ENCODE data around the gene CARNS1.

CARNS1 gene

GRCh38 chr11:67450796-67451657 lies 35.5 kb downstream of the CARNS1 start:
- Histone ChIP-seq H3K9me2 (replicated peaks; ENCODE audit: low read depth, low read length) (no peaks in the 10 kb centered on the region), H3K4me1 (ENCODE audit: insufficient read depth, low read length, poor library complexity, severe bottlenecking) (no peaks in the 10 kb centered on the region), H4K20me1 (ENCODE audit: insufficient read depth, low read length, poor library complexity, severe bottlenecking) (no peaks in the 10 kb centered on the region), H3K36me3 (ENCODE audit: insufficient read depth, low read length) (no peaks in the 10 kb centered on the region), H3K9ac (ENCODE audit: low read depth, low read length, poor library complexity, severe bottlenecking) (no peak overlapping the region), H3F3A (ENCODE audit: low read depth) (no peaks in the 10 kb centered on the region), H3K9me3 (ENCODE audit: insufficient read depth, low read depth, low read length) (no peaks in the 10 kb centered on the region), H2AFZ (ENCODE audit: low read length) (no peak overlapping the region), H3K27me3 (ENCODE audit: insufficient read depth, low read length, poor library complexity, severe bottlenecking) (no peaks in the 10 kb centered on the region), H3K4me3 (ENCODE audit: low read length, poor library complexity, severe bottlenecking) (no peak overlapping the region), H3K4me2 (ENCODE audit: low read depth, low read length, poor library complexity, severe bottlenecking) (no peak overlapping the region), H3K79me2 (ENCODE audit: insufficient read depth, low read length) (no peaks in the 10 kb centered on the region)
- no peak for TF ChIP-seq CTCF (conservative IDR thresholded peaks at IDR 0.05; ENCODE audit: low read length)
- TF ChIP-seq EZH2phosphoT487 (IDR thresholded peaks at IDR 0.05; ENCODE audit: borderline replicate concordance), result no peak

GRCh38 chr11:67451658-67451976 lies 36.1 kb downstream of the CARNS1 start:
- Histone ChIP-seq H4K20me1 (ENCODE audit: insufficient read depth, low read length, poor library complexity, severe bottlenecking) (no peaks in the 10 kb centered on the region), H3K9me3 (ENCODE audit: insufficient read depth, low read depth, low read length) (no peaks in the 10 kb centered on the region), H3K79me2 (ENCODE audit: insufficient read depth, low read length) (no peaks in the 10 kb centered on the region), H3K9ac (ENCODE audit: low read depth, low read length, poor library complexity, severe bottlenecking) (no peak overlapping the region), H3K9me2 (replicated peaks; ENCODE audit: low read depth, low read length) (no peaks in the 10 kb centered on the region), H3K4me1 (ENCODE audit: insufficient read depth, low read length, poor library complexity, severe bottlenecking) (no peaks in the 10 kb centered on the region), H3K27me3 (ENCODE audit: insufficient read depth, low read length, poor library complexity, severe bottlenecking) (no peaks in the 10 kb centered on the region), H3F3A (ENCODE audit: low read depth) (no peaks in the 10 kb centered on the region), H3K4me3 (ENCODE audit: low read length, poor library complexity, severe bottlenecking) (no peak overlapping the region), H3K36me3 (ENCODE audit: insufficient read depth, low read length) (no peaks in the 10 kb centered on the region), H2AFZ (ENCODE audit: low read length) (no peak overlapping the region), H3K4me2 (ENCODE audit: low read depth, low read length, poor library complexity, severe bottlenecking) (no peak overlapping the region)
- TF ChIP-seq CTCF (conservative IDR thresholded peaks at IDR 0.05; ENCODE audit: low read length) (no peak), EZH2phosphoT487 (IDR thresholded peaks at IDR 0.05; ENCODE audit: borderline replicate concordance) (no peak)

- no peaks in the 10 kb centered on the region for H3K36me3 ChIP-seq (ENCODE audit: insufficient read depth, low read length)
- H3K4me1 ChIP-seq (ENCODE audit: insufficient read depth, low read length, poor library complexity, severe bottlenecking), result no peaks in the 10 kb centered on the region
- no peaks in the 10 kb centered on the region for H3K79me2 ChIP-seq (ENCODE audit: insufficient read depth, low read length)
- H3K4me3 ChIP-seq (ENCODE audit: low read length, poor library complexity, severe bottlenecking), result no peak within 1 kb of the TSS
- H3K9ac ChIP-seq (ENCODE audit: low read depth, low read length, poor library complexity, severe bottlenecking), result no peak within 1 kb of the TSS
- TF ChIP-seq EZH2phosphoT487 (IDR thresholded peaks at IDR 0.05; ENCODE audit: borderline replicate concordance) (no peak), CTCF (conservative IDR thresholded peaks at IDR 0.05; ENCODE audit: low read length) (no peak)
- H2AFZ ChIP-seq (ENCODE audit: low read length), result no peak within 1 kb of the TSS
- H3K9me2 ChIP-seq (replicated peaks; ENCODE audit: low read depth, low read length), result no peaks in the 10 kb centered on the region
- no peaks in the 10 kb centered on the region for H3F3A ChIP-seq (ENCODE audit: low read depth)
- H3K4me2 ChIP-seq (ENCODE audit: low read depth, low read length, poor library complexity, severe bottlenecking), result no peak within 1 kb of the TSS
- no peaks in the 10 kb centered on the region for H3K9me3 ChIP-seq (ENCODE audit: insufficient read depth, low read depth, low read length)
- no peaks in the 10 kb centered on the region for H3K27me3 ChIP-seq (ENCODE audit: insufficient read depth, low read length, poor library complexity, severe bottlenecking)
- H4K20me1 ChIP-seq (ENCODE audit: insufficient read depth, low read length, poor library complexity, severe bottlenecking), result no peaks in the 10 kb centered on the region
Measured at GRCh38 chr11:67452141-67452952, 36.9 kb downstream of the CARNS1 start, which contains the start of gene GPR152. Gene GPR152 (minus strand): TSS chr11:67452729. CDS start chr11:67452724, 5 bp downstream.

All from Loucy (cell line).